Smooth muscle cell of bladder (primary cell): ENCODE measurements around the gene RBMY1E. TPM values are rescaled to one million over a fixed set of nuclear protein-coding genes. Genes with fewer than 3 reads are reported as not detected.

ENCODE experiments used
- total RNA-seq: library from RNA; depleted of rRNA; stranded (reverse); fragments of >200 nt; gene quantifications from 2 replicates; pipeline ENCODE4 v1.2.3, GENCODE V29; 2014

RBMY1E gene
- not detected in 2 replicates for total RNA-seq

DNA sequence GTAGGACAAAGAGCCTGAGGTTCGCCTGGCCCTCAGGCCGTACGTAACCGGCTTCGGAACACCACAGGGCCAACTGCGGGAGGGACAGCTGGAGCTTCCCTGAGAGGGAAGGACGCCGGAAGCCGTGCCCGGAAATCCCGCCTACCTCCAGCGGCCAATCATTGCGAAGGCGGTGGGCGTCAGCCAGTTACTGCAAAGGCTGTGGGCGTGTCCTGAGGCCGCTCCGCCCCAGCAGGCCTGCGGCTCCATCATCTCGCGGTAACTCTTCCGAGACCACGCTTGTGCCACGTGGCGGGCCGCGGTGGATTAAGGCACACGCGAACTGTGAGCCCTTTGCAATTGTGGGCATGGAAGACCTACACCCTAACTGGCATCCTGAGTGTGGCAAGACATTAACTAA, at the start of gene RBMY1E:
TSS of gene RBMY1E (minus strand) at position 101 of the 400 bp plus-strand sequence. CDS start 1,978 bp downstream, outside the sequence.

GRCh38 chrY:21894426-21894825, 23.4 kb downstream of the RBMY1E start, which contains the start of gene RBMY1D:
Gene RBMY1D (minus strand): TSS chrY:21894526. CDS start chrY:21892513, 2,013 bp downstream.

Other genes with a start within 250 kb of the RBMY1E start
- gene RBMY1D, start 23.5 kb downstream of the RBMY1E start, total RNA-seq, result not detected in 2 replicates